WTC11 (cell line): ENCODE results near the gene ARHGEF25. TPM values are rescaled to one million over a fixed set of nuclear protein-coding genes. Genes with fewer than 3 reads are reported as not detected.
A peak's percentile ranks its signal among the peaks of the same experiment; 100 is the strongest.

ENCODE experiments used
- ATAC-seq: fragments of 200-7000 bp; cut with Tn5 transposase; 2 replicates; pipeline ENCODE4 v1.10.0; 2021; ENCODE audit warnings: mild to moderate bottlenecking, moderate library complexity
- CTCF ChIA-PET: fragments of 300-600 bp; sonication (Branson Sonifier 250); formaldehyde crosslinking; loops from one replicate; lab custom pipeline; 2021; ENCODE audit warnings: antibody characterized with exemption; lab: Charles Lee
- POLR2A ChIA-PET: fragments of 350-600 bp; sonication (Branson Sonifier 250); formaldehyde crosslinking; loops from one replicate; lab custom pipeline; 2021; ENCODE audit warnings: antibody characterized with exemption; lab: Charles Lee
- DNase-seq: peaks from one replicate; pipeline ENCODE4 v3.0.0; 2021; ENCODE audit warnings: low spot score
- H3K27ac Mint-ChIP-seq: 2 replicates; pipeline ENCODE4 v1.8.0; 2021; ENCODE audit warnings: mixed read lengths
- H3K27me3 Mint-ChIP-seq: 2 replicates; pipeline ENCODE4 v1.8.0; 2021; ENCODE audit warnings: low read depth, mild to moderate bottlenecking, moderate library complexity, mixed read lengths
- H3K36me3 Mint-ChIP-seq: 2 replicates; pipeline ENCODE4 v1.8.0; 2021; ENCODE audit warnings: mixed read lengths
- H3K4me1 Mint-ChIP-seq: 2 replicates; pipeline ENCODE4 v1.8.0; 2022; ENCODE audit warnings: mixed read lengths
- H3K4me3 Mint-ChIP-seq: 2 replicates; pipeline ENCODE4 v1.8.0; 2021; ENCODE audit warnings: mild to moderate bottlenecking, moderate library complexity, mixed read lengths
- H3K9me3 Mint-ChIP-seq: 2 replicates; pipeline ENCODE4 v1.8.0; 2021; ENCODE audit warnings: mixed read lengths
- CREB1 ChIP-seq: sonication (generic); formaldehyde crosslinking; IDR thresholded peaks from 2 replicates; pipeline ENCODE4 v1.8.0; 2023; ENCODE audit warnings: mild to moderate bottlenecking, missing genetic modification reagents
- FOXJ3 ChIP-seq: sonication (generic); formaldehyde crosslinking; IDR thresholded peaks from 2 replicates; pipeline ENCODE4 v1.9.0; 2021; ENCODE audit warnings: missing genetic modification reagents, mild to moderate bottlenecking, borderline replicate concordance
- FOXK1 ChIP-seq: sonication (generic); formaldehyde crosslinking; IDR thresholded peaks from 2 replicates; pipeline ENCODE4 v1.8.0; 2022; ENCODE audit warnings: mild to moderate bottlenecking, moderate library complexity, missing genetic modification reagents
- IRF1 ChIP-seq: sonication (generic); formaldehyde crosslinking; IDR thresholded peaks from 2 replicates; pipeline ENCODE4 v1.8.0; 2023; ENCODE audit warnings: missing genetic modification reagents
- MXD4 ChIP-seq: fragments of 250-450 bp; sonication (Bioruptor Pico); IDR thresholded peaks from 2 replicates; pipeline ENCODE4 v1.8.0; 2021; ENCODE audit warnings: mild to moderate bottlenecking, moderate library complexity, borderline replicate concordance
- NFYB ChIP-seq: sonication (generic); formaldehyde crosslinking; conservative IDR thresholded peaks from 2 replicates; pipeline ENCODE4 v1.8.0; 2022; ENCODE audit warnings: low read depth, missing genetic modification reagents
- NR2C2 ChIP-seq: sonication (generic); formaldehyde crosslinking; IDR thresholded peaks from 2 replicates; pipeline ENCODE4 v1.8.0; 2022; ENCODE audit warnings: mild to moderate bottlenecking, missing genetic modification reagents
- PRRX2 ChIP-seq: fragments of 250-450 bp; sonication (Bioruptor Pico); IDR thresholded peaks from 2 replicates; pipeline ENCODE4 v1.8.0; 2021; ENCODE audit warnings: mild to moderate bottlenecking
- STAT6 ChIP-seq: sonication (generic); formaldehyde crosslinking; conservative IDR thresholded peaks from 2 replicates; pipeline ENCODE4 v1.8.1; 2023; ENCODE audit warnings: mild to moderate bottlenecking, low read depth, missing genetic modification reagents, moderate library complexity
- USF1 ChIP-seq: sonication (generic); formaldehyde crosslinking; IDR thresholded peaks from 2 replicates; pipeline ENCODE4 v1.8.0; 2022; ENCODE audit warnings: mild to moderate bottlenecking, missing genetic modification reagents
- ZNF396 ChIP-seq: fragments of 250-450 bp; sonication (Bioruptor Pico); IDR thresholded peaks from 2 replicates; pipeline ENCODE4 v1.8.0; 2021; ENCODE audit warnings: mild to moderate bottlenecking, moderate library complexity, borderline replicate concordance
- ZNF416 ChIP-seq: fragments of 250-450 bp; sonication (Bioruptor Pico); IDR thresholded peaks from 2 replicates; pipeline ENCODE4 v1.9.0; 2021; ENCODE audit warnings: mild to moderate bottlenecking, inconsistent platforms
- total RNA-seq: library from RNA; stranded (reverse); gene quantifications from 3 replicates; pipeline ENCODE4 v1.2.3, GENCODE V29; 2021
- TF ChIP-seq, protein P1 (sequence below): fragments of 250-450 bp; sonication (Bioruptor Pico); IDR thresholded peaks from 2 replicates; pipeline ENCODE4 v1.9.0; 2021; ENCODE audit warnings: mild to moderate bottlenecking, borderline replicate concordance
- TF ChIP-seq, protein P2 (sequence below): sonication (generic); formaldehyde crosslinking; IDR thresholded peaks from 2 replicates; pipeline ENCODE4 v1.8.0; 2023; ENCODE audit warnings: mild to moderate bottlenecking, missing genetic modification reagents
- TF ChIP-seq, protein P3 (sequence below): sonication (generic); formaldehyde crosslinking; IDR thresholded peaks from 2 replicates; pipeline ENCODE4 v1.8.1; 2023; ENCODE audit warnings: mild to moderate bottlenecking, missing genetic modification reagents, moderate library complexity
- TF ChIP-seq, protein P4 (sequence below): sonication (generic); formaldehyde crosslinking; IDR thresholded peaks from 2 replicates; pipeline ENCODE4 v1.8.1; 2023; ENCODE audit warnings: mild to moderate bottlenecking, missing genetic modification reagents
- TF ChIP-seq, protein P5 (sequence below): sonication (generic); formaldehyde crosslinking; IDR thresholded peaks from 2 replicates; pipeline ENCODE4 v1.8.1; 2023; ENCODE audit warnings: mild to moderate bottlenecking, missing genetic modification reagents, moderate library complexity
- TF ChIP-seq, protein P6 (sequence below): sonication (generic); formaldehyde crosslinking; IDR thresholded peaks from 2 replicates; pipeline ENCODE4 v1.8.0; 2022; ENCODE audit warnings: mild to moderate bottlenecking, missing genetic modification reagents

Gene ARHGEF25
- total RNA-seq, 1 experiment from 2014 or later = 11.9 TPM

DNA sequence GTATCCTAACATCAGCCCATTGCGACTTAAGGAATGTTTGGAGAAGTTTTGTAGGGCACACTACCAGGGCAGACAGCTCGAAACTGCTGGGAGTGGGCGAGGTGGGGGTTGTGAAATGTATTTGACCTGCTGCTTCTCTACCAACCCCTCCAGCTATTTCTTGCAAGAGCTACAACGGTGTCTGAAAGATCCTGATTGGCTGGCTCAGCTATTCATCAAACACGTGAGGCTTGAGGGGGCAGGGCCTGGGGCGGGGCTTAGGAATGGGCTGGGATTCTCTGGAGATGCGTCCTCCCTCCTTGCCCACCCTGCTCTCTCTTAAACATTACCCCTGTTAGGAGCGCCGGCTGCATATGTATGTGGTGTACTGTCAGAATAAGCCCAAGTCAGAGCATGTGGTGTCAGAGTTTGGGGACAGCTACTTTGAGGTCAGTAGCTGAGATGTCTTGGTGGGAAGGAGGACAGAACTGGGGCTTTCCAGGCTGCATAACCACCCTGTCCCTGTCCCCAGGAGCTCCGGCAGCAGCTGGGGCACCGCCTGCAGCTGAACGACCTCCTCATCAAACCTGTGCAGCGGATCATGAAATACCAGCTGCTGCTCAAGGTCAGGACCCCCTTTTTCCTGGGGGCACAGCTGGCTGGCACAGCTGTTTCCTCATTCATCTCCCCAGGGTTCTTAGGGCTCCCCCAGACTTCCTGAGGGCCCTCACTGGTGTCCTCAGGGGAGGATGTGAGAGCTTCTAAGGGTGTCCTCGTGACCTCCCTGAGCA, 3.1 kb downstream of the ARHGEF25 start:
- peak; percentile 65 for ATAC-seq
- Mint-ChIP-seq H3K4me1 (peaks cover 31% of the 10 kb centered on the region), H3K9me3 (no peaks in the 10 kb centered on the region), H3K4me3 (no peak overlapping the region), H3K27me3 (peaks cover 84% of the 10 kb centered on the region), H3K27ac (no peak overlapping the region), H3K36me3 (peaks cover 5% of the 10 kb centered on the region)
- POLR2A ChIA-PET = interaction anchor here (0.6 to 1.2 kb wide), 3 partner anchors 9 to 91 kb away, joined by 3 read pairs; no protein-coding TSS in a partner anchor
- peak; percentile 77 for DNase-seq
- CTCF ChIA-PET = interaction anchor here (0.6 to 5.1 kb wide), 16 partner anchors 13 to 400 kb away, joined by 3 to 38 read pairs (median 4); partner anchors contain the start of genes B4GALNT1, DCTN2, INHBE and OS9
- no peak for TF ChIP-seq FOXJ3 (CRISPR knock-in tag)
- no peak for TF ChIP-seq PRRX2 (CRISPR knock-in tag)
- TF ChIP-seq, protein P1, sequence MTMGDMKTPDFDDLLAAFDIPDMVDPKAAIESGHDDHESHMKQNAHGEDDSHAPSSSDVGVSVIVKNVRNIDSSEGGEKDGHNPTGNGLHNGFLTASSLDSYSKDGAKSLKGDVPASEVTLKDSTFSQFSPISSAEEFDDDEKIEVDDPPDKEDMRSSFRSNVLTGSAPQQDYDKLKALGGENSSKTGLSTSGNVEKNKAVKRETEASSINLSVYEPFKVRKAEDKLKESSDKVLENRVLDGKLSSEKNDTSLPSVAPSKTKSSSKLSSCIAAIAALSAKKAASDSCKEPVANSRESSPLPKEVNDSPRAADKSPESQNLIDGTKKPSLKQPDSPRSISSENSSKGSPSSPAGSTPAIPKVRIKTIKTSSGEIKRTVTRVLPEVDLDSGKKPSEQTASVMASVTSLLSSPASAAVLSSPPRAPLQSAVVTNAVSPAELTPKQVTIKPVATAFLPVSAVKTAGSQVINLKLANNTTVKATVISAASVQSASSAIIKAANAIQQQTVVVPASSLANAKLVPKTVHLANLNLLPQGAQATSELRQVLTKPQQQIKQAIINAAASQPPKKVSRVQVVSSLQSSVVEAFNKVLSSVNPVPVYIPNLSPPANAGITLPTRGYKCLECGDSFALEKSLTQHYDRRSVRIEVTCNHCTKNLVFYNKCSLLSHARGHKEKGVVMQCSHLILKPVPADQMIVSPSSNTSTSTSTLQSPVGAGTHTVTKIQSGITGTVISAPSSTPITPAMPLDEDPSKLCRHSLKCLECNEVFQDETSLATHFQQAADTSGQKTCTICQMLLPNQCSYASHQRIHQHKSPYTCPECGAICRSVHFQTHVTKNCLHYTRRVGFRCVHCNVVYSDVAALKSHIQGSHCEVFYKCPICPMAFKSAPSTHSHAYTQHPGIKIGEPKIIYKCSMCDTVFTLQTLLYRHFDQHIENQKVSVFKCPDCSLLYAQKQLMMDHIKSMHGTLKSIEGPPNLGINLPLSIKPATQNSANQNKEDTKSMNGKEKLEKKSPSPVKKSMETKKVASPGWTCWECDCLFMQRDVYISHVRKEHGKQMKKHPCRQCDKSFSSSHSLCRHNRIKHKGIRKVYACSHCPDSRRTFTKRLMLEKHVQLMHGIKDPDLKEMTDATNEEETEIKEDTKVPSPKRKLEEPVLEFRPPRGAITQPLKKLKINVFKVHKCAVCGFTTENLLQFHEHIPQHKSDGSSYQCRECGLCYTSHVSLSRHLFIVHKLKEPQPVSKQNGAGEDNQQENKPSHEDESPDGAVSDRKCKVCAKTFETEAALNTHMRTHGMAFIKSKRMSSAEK (CRISPR knock-in tag) = no peak
- TF ChIP-seq, protein P2, sequence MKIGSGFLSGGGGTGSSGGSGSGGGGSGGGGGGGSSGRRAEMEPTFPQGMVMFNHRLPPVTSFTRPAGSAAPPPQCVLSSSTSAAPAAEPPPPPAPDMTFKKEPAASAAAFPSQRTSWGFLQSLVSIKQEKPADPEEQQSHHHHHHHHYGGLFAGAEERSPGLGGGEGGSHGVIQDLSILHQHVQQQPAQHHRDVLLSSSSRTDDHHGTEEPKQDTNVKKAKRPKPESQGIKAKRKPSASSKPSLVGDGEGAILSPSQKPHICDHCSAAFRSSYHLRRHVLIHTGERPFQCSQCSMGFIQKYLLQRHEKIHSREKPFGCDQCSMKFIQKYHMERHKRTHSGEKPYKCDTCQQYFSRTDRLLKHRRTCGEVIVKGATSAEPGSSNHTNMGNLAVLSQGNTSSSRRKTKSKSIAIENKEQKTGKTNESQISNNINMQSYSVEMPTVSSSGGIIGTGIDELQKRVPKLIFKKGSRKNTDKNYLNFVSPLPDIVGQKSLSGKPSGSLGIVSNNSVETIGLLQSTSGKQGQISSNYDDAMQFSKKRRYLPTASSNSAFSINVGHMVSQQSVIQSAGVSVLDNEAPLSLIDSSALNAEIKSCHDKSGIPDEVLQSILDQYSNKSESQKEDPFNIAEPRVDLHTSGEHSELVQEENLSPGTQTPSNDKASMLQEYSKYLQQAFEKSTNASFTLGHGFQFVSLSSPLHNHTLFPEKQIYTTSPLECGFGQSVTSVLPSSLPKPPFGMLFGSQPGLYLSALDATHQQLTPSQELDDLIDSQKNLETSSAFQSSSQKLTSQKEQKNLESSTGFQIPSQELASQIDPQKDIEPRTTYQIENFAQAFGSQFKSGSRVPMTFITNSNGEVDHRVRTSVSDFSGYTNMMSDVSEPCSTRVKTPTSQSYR = no peak
- no peak for TF ChIP-seq ZNF416 (CRISPR knock-in tag)
- TF ChIP-seq, protein P3, sequence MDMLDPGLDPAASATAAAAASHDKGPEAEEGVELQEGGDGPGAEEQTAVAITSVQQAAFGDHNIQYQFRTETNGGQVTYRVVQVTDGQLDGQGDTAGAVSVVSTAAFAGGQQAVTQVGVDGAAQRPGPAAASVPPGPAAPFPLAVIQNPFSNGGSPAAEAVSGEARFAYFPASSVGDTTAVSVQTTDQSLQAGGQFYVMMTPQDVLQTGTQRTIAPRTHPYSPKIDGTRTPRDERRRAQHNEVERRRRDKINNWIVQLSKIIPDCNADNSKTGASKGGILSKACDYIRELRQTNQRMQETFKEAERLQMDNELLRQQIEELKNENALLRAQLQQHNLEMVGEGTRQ (CRISPR knock-in tag) = peak; percentile 83
- TF ChIP-seq, protein P4, sequence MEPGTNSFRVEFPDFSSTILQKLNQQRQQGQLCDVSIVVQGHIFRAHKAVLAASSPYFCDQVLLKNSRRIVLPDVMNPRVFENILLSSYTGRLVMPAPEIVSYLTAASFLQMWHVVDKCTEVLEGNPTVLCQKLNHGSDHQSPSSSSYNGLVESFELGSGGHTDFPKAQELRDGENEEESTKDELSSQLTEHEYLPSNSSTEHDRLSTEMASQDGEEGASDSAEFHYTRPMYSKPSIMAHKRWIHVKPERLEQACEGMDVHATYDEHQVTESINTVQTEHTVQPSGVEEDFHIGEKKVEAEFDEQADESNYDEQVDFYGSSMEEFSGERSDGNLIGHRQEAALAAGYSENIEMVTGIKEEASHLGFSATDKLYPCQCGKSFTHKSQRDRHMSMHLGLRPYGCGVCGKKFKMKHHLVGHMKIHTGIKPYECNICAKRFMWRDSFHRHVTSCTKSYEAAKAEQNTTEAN = no peak
- TF ChIP-seq MXD4 = no peak
- TF ChIP-seq, protein P5, sequence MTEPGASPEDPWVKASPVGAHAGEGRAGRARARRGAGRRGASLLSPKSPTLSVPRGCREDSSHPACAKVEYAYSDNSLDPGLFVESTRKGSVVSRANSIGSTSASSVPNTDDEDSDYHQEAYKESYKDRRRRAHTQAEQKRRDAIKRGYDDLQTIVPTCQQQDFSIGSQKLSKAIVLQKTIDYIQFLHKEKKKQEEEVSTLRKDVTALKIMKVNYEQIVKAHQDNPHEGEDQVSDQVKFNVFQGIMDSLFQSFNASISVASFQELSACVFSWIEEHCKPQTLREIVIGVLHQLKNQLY (CRISPR knock-in tag) = no peak
- TF ChIP-seq USF1 (CRISPR knock-in tag) = peak; percentile 87
- no peak for TF ChIP-seq FOXK1 (CRISPR knock-in tag)
- no peak for TF ChIP-seq STAT6 (CRISPR knock-in tag)
- TF ChIP-seq NR2C2 (CRISPR knock-in tag) = no peak
- TF ChIP-seq NFYB (CRISPR knock-in tag) = peak; percentile 53
- no peak for TF ChIP-seq IRF1 (CRISPR knock-in tag)
- TF ChIP-seq CREB1 (CRISPR knock-in tag) = no peak
- TF ChIP-seq, protein P6, sequence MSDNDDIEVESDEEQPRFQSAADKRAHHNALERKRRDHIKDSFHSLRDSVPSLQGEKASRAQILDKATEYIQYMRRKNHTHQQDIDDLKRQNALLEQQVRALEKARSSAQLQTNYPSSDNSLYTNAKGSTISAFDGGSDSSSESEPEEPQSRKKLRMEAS = no peak
- TF ChIP-seq ZNF396 = no peak
